OCI-LY7 (cell line): ENCODE results near the gene GFAP. TPM values are rescaled to one million over a fixed set of nuclear protein-coding genes. Genes with fewer than 3 reads are reported as not detected.

Source experiments
- BruUV-seq: library from RNA; stranded (reverse); fragments of 400-500 nt; replicated peaks from 2 replicates; lab custom pipeline; 2021; lab: Mats Ljungman, UMichigan
- CTCF ChIA-PET: fragments of 300-600 bp; sonication (Branson Sonifier 250); formaldehyde crosslinking; loops from one replicate; lab custom pipeline; 2022; ENCODE audit warnings: antibody characterized with exemption; ENCODE audit not compliant: unreplicated experiment; lab: Charles Lee
- POLR2A ChIA-PET: fragments of 300-600 bp; sonication (Branson Sonifier 250); formaldehyde crosslinking; loops from one replicate; lab custom pipeline; 2022; ENCODE audit warnings: antibody characterized with exemption; lab: Charles Lee
- DNase-seq: peaks from one replicate; pipeline ENCODE4 v3.0.0-alpha.2; 2015; ENCODE audit warnings: low spot score
- H2AFZ ChIP-seq: fragments of 200-600 bp; sonication (generic), shearing (Covaris generic); 2 replicates; pipeline ENCODE4 v1.6.1; 2014; ENCODE audit warnings: mild to moderate bottlenecking, antibody characterized with exemption, low read length, moderate library complexity
- H3K27ac ChIP-seq: fragments of 200-600 bp; sonication (generic); 2 replicates; pipeline ENCODE4 v1.5.1; 2014; ENCODE audit warnings: mixed run types, low read depth, mild to moderate bottlenecking, moderate library complexity, low read length, inconsistent platforms; ENCODE audit not compliant: poor library complexity, severe bottlenecking
- H3K36me3 ChIP-seq: fragments of 200-600 bp; sonication (generic); 2 replicates; pipeline ENCODE4 v1.6.1; 2014; ENCODE audit warnings: mild to moderate bottlenecking, antibody characterized with exemption, low read length, moderate library complexity, mixed read lengths; ENCODE audit not compliant: insufficient read depth
- H3K4me1 ChIP-seq: fragments of 200-600 bp; sonication (generic); 2 replicates; pipeline ENCODE4 v1.5.1; 2014; ENCODE audit warnings: mild to moderate bottlenecking, low read length; ENCODE audit not compliant: insufficient read depth, poor library complexity, severe bottlenecking
- H3K4me2 ChIP-seq: fragments of 200-600 bp; sonication (generic); 2 replicates; pipeline ENCODE4 v1.6.1; 2014; ENCODE audit warnings: mild to moderate bottlenecking, low read length
- H3K4me3 ChIP-seq: fragments of 200-600 bp; sonication (generic); 2 replicates; pipeline ENCODE4 v1.5.1; 2014; ENCODE audit warnings: mild to moderate bottlenecking, low read depth, low read length; ENCODE audit not compliant: poor library complexity, severe bottlenecking
- H3K79me2 ChIP-seq: fragments of 200-600 bp; sonication (generic); 2 replicates; pipeline ENCODE4 v1.6.1; 2016; ENCODE audit warnings: low read depth, mild to moderate bottlenecking, low read length, moderate library complexity, mixed read lengths; ENCODE audit not compliant: insufficient read depth
- H3K9me2 ChIP-seq: fragments of 200-600 bp; sonication (generic); 2 replicates; pipeline ENCODE4 v1.6.1; 2016; ENCODE audit warnings: mild to moderate bottlenecking, low read length, mixed read lengths; ENCODE audit not compliant: insufficient read depth
- H3K9me3 ChIP-seq: fragments of 200-600 bp; sonication (generic); 2 replicates; pipeline ENCODE4 v1.6.1; 2014; ENCODE audit warnings: mild to moderate bottlenecking, mixed run types, low read length, mixed read lengths
- H4K20me1 ChIP-seq: fragments of 200-600 bp; sonication (generic); 2 replicates; pipeline ENCODE4 v1.6.1; 2014; ENCODE audit warnings: mild to moderate bottlenecking, antibody characterized with exemption, low read length, moderate library complexity, mixed read lengths; ENCODE audit not compliant: insufficient read depth
- EZH2phosphoT487 ChIP-seq: fragments of 200-600 bp; sonication (generic); IDR thresholded peaks from 2 replicates; pipeline ENCODE4 v1.6.1; 2018; ENCODE audit warnings: low read depth, borderline replicate concordance, mild to moderate bottlenecking, mixed run types, antibody characterized with exemption, low read length, moderate library complexity, mixed read lengths
- intact Hi-C: fragments of 100-400 bp; cut with micrococcal nuclease; formaldehyde crosslinking; loops from one replicate; pipeline ENCODE4 v1.10.0; 2022; ENCODE audit not compliant: unreplicated experiment
- total RNA-seq, 2 experiments: library from RNA; depleted of rRNA in 1 of 2; stranded (reverse); fragments of >200 nt in 1 of 2; shearing (Covaris generic) in 1 of 2; gene quantifications; 2 replicates each; pipeline ENCODE4 v1.2.3, GENCODE V29; 2014 to 2022
- TF ChIP-seq, protein P1 (sequence below): fragments of 200-600 bp; sonication (generic); conservative IDR thresholded peaks from 2 replicates; pipeline ENCODE4 v1.5.1; 2014; ENCODE audit warnings: mild to moderate bottlenecking, antibody characterized with exemption, low read length, moderate library complexity, mixed read lengths

Gene GFAP
- total RNA-seq, 2 experiments from 2014 or later: not detected

DNA sequence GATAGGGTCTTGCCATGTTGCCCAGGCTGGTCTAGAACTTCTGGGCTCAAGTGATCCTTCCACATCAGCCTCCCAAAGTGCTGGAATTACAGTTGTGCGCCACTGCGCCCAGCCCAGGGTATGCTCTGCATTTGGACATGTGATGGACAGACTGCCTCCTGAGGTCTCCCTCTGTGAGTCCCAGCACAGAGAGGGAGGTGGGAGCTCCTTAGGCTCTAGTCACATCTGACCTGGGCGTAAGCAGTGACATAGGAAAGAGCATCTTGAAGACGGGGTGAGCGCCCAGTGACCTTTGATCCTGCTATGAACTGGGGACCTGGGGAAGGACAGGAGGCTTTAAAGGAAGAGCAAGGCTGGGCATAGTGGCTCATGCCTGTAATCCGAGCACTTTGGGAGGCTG, 2.2 kb upstream of the GFAP start:
- ChIA-PET POLR2A (no interaction called here), CTCF (no interaction called here)
- no peaks in the 10 kb centered on the region for H3K9me2 ChIP-seq
- no peak for TF ChIP-seq EZH2phosphoT487
- TF ChIP-seq, protein P1, sequence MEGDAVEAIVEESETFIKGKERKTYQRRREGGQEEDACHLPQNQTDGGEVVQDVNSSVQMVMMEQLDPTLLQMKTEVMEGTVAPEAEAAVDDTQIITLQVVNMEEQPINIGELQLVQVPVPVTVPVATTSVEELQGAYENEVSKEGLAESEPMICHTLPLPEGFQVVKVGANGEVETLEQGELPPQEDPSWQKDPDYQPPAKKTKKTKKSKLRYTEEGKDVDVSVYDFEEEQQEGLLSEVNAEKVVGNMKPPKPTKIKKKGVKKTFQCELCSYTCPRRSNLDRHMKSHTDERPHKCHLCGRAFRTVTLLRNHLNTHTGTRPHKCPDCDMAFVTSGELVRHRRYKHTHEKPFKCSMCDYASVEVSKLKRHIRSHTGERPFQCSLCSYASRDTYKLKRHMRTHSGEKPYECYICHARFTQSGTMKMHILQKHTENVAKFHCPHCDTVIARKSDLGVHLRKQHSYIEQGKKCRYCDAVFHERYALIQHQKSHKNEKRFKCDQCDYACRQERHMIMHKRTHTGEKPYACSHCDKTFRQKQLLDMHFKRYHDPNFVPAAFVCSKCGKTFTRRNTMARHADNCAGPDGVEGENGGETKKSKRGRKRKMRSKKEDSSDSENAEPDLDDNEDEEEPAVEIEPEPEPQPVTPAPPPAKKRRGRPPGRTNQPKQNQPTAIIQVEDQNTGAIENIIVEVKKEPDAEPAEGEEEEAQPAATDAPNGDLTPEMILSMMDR: no peak
- H4K20me1 ChIP-seq: no peaks in the 10 kb centered on the region
- no peak overlapping the region for H3K4me2 ChIP-seq
- H3K79me2 ChIP-seq: no peaks in the 10 kb centered on the region
- no peaks in the 10 kb centered on the region for H3K9me3 ChIP-seq
- no peak overlapping the region for H3K4me3 ChIP-seq
- intact Hi-C loops: no loop called here
- H2AFZ ChIP-seq: no peak overlapping the region
- no peak for DNase-seq
- H3K4me1 ChIP-seq: peaks cover 31% of the 10 kb centered on the region
- no peak overlapping the region for H3K27ac ChIP-seq
- BruUV-seq: no TSS peak
- no peaks in the 10 kb centered on the region for H3K36me3 ChIP-seq

DNA sequence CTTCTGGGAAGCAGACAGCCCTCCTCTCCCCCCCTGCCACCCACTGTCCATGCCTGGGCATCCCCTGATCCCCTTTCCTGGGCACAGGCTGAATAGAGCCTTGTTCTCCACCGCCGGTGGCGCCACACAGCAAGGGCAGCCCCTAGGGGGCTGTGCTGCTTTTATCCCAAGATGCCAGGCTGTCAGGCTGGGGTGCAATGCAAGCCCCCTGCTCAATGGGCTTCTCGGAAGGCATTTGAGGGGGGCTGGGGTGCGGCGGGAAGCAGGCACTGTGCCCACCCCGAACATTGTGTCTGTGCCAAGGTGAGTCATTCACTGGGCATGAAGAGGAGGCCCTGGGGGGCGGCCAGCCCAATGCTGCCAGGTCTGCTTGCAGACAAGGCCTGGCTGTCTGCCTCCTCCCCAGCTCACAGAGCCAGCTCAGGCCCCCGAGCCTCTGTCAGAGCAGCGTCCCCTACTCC, 1.5 kb upstream of the GFAP start:
- Histone ChIP-seq H3K79me2 (no peaks in the 10 kb centered on the region), H2AFZ (no peak overlapping the region), H3K27ac (no peak overlapping the region), H3K9me2 (no peaks in the 10 kb centered on the region), H3K9me3 (no peaks in the 10 kb centered on the region), H3K4me3 (no peak overlapping the region), H3K4me1 (peaks cover 31% of the 10 kb centered on the region), H3K36me3 (no peaks in the 10 kb centered on the region), H3K4me2 (no peak overlapping the region), H4K20me1 (no peaks in the 10 kb centered on the region)
- no TSS peak for BruUV-seq
- no peak for DNase-seq
- ChIA-PET POLR2A (interaction anchor here (0.6 kb wide), 1 partner anchor 311 kb away, joined by 3 read pairs; no protein-coding TSS in a partner anchor), CTCF (no interaction called here)
- intact Hi-C loops: no loop called here
- no peak for TF ChIP-seq EZH2phosphoT487
- TF ChIP-seq, protein P1: no peak

DNA sequence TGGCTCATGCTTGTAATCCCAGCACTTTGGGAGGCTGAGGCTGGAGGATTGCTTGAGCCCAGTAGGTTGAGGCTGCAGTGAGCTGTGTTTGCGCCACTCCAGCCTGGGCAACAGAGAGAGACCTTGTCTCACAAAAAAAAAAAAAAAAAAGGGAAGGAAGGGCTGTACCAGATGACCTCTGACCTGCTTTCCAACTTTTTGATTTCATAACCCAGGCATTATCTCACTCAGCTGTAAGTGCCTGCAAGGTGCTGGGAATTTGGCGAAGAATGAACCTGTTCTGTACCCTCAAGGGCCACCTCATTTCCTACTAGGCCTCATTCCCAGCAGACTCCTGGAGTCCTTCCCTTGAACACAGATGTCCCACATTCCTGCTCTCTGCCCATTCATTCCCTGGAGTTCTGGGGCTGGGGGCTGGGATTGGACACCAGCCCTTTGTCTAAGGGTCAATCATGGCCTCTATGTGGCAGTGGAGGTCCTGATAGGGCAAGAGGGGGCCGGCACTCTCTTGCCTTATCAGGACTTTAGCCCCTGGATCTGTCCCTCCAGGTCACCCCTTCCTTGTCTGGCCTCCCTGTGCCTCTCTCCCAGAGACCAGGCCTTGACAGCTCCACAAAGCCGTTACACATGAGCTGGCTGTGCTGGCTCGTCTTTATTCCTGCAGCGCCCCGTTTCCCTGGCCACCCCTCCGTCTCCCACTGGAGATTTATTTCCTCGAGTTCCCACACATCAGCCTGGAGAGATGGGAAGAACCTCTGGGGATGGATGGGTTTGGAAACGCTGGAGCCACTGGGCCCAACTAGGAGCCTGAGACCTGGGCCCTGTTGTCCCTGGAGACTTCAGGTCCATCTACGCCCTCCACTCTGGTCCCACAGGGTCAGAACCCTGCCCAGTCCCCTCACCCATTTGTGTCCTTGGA, 821 bp upstream of the GFAP start:
- Histone ChIP-seq H3K4me3 (no peak overlapping the region), H3K4me1 (peaks cover 26% of the 10 kb centered on the region), H3K9me3 (no peaks in the 10 kb centered on the region), H3K4me2 (no peak overlapping the region), H3K36me3 (no peaks in the 10 kb centered on the region), H2AFZ (no peak overlapping the region), H3K27ac (no peak overlapping the region), H3K79me2 (no peaks in the 10 kb centered on the region), H3K9me2 (no peaks in the 10 kb centered on the region), H4K20me1 (no peaks in the 10 kb centered on the region)
- intact Hi-C loops: no loop called here
- CTCF ChIA-PET: no interaction called here
- no peak for DNase-seq
- no TSS peak for BruUV-seq
- POLR2A ChIA-PET: interaction anchor here (0.6 kb wide), 1 partner anchor 312 kb away, joined by 3 read pairs; no protein-coding TSS in a partner anchor
- no peak for TF ChIP-seq EZH2phosphoT487
- TF ChIP-seq, protein P1: no peak
